HEK293 (cell line): ENCODE results near the gene UCN2.

Source experiments
- AEBP2 ChIP-seq: fragments of 450-650 bp; formaldehyde crosslinking; IDR thresholded peaks from 2 replicates; pipeline ENCODE4 v1.5.1; 2016; ENCODE audit warnings: missing biosample characterization, missing genetic modification characterization, borderline replicate concordance
- BCL11B ChIP-seq: fragments of 450-650 bp; formaldehyde crosslinking; IDR thresholded peaks from 2 replicates; pipeline ENCODE4 v1.5.1; 2016; ENCODE audit warnings: low read depth, missing biosample characterization, missing genetic modification characterization
- CTCF ChIP-seq: fragments of 450-650 bp; formaldehyde crosslinking; IDR thresholded peaks from 2 replicates; pipeline ENCODE4 v1.5.1; 2016; ENCODE audit warnings: missing biosample characterization, missing genetic modification characterization
- OSR2 ChIP-seq: fragments of 450-650 bp; formaldehyde crosslinking; IDR thresholded peaks from 2 replicates; pipeline ENCODE4 v1.5.1; 2016; ENCODE audit warnings: missing biosample characterization, missing genetic modification characterization
- RBAK ChIP-seq: fragments of 450-650 bp; formaldehyde crosslinking; IDR thresholded peaks from 2 replicates; pipeline ENCODE4 v1.5.1; 2016; ENCODE audit warnings: missing biosample characterization, missing genetic modification characterization
- SP3 ChIP-seq: fragments of 450-650 bp; formaldehyde crosslinking; IDR thresholded peaks from 2 replicates; pipeline ENCODE4 v1.5.1; 2016; ENCODE audit warnings: missing biosample characterization, missing genetic modification characterization
- ZBTB8A ChIP-seq: fragments of 450-650 bp; formaldehyde crosslinking; IDR thresholded peaks from 2 replicates; pipeline ENCODE4 v1.5.1; 2016; ENCODE audit warnings: missing biosample characterization, missing genetic modification characterization
- ZNF112 ChIP-seq: fragments of 450-650 bp; formaldehyde crosslinking; IDR thresholded peaks from 2 replicates; pipeline ENCODE4 v1.5.0; 2017; ENCODE audit warnings: missing biosample characterization, missing genetic modification characterization
- ZNF121 ChIP-seq: fragments of 450-650 bp; formaldehyde crosslinking; IDR thresholded peaks from 2 replicates; pipeline ENCODE4 v1.5.1; 2016; ENCODE audit warnings: missing biosample characterization, missing genetic modification characterization
- ZNF155 ChIP-seq: fragments of 450-650 bp; formaldehyde crosslinking; IDR thresholded peaks from 2 replicates; pipeline ENCODE4 v1.5.1; 2016; ENCODE audit warnings: missing biosample characterization, missing genetic modification characterization
- ZNF211 ChIP-seq: fragments of 450-650 bp; formaldehyde crosslinking; IDR thresholded peaks from 2 replicates; pipeline ENCODE4 v1.5.1; 2016; ENCODE audit warnings: low read depth, missing biosample characterization, missing genetic modification characterization
- ZNF747 ChIP-seq: fragments of 450-650 bp; formaldehyde crosslinking; IDR thresholded peaks from 2 replicates; pipeline ENCODE4 v1.5.1; 2016; ENCODE audit warnings: missing biosample characterization, missing genetic modification characterization

GRCh38 chr3:48528048-48528447, 35.5 kb downstream of the UCN2 start:
- TF ChIP-seq ZNF747, result no peak
- no peak for TF ChIP-seq ZNF211 (tag by site-specific recombination)
- no peak for TF ChIP-seq ZBTB8A (tag by site-specific recombination)
- TF ChIP-seq BCL11B (tag by site-specific recombination), result no peak
- TF ChIP-seq CTCF (tag by site-specific recombination), result no peak
- no peak for TF ChIP-seq AEBP2 (tag by site-specific recombination)
- TF ChIP-seq SP3 (tag by site-specific recombination), result no peak
- no peak for TF ChIP-seq RBAK (tag by site-specific recombination)
- TF ChIP-seq ZNF112 (tag by site-specific recombination), result no peak
- no peak for TF ChIP-seq ZNF121 (tag by site-specific recombination)
- TF ChIP-seq OSR2 (tag by site-specific recombination), result no peak
- TF ChIP-seq ZNF155 (tag by site-specific recombination), result no peak
